HK-2 (cell line): ENCODE data around the gene SLC35A3.

Experiments used
- DNase-seq: peaks from one replicate; pipeline ENCODE4 v3.0.0-alpha.2; 2018; ENCODE audit not compliant: unreplicated experiment

Gene SLC35A3

GRCh38 chr1:100076319-100076718 is 106.5 kb downstream of the SLC35A3 start:
- DNase-seq, result no peak

DNA sequence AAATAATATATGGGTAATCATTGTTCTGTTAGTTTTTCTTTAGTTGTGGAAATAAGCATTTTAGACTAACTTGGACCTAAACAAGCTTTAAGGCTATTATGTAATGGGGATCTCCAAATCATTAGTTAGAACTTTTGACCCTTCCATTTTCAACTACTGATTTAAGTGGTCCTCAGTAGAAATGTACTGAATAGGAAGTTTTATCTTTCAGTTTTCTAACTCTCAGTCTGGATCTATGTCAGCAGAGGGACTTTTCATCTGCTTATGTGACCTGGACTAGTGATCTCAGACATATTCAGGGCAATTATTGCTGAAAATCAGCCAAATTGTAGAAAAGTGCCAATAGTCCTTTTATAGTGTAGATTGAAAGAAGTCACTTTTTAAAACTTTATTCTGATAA is 106.9 kb downstream of the SLC35A3 start:
- no peak for DNase-seq

DNA sequence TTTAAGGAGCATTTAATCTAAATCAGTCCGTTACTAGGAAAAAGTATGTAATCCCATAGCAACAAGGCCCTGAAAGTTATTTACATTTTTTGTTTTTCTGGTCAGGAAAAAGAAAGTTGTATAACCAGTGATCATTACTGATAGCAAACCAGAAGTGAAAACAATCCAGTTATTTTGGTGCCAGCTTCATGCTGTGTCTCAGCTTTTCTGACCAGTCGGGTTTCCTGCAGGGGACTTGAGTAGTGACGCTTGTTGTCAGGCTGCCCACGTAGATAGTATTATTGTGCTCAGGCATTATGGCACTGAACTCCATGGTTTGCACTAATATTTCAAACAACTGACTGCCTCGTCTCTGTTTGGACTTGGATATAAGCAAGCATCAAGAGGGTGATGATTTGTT is 107.7 kb downstream of the SLC35A3 start:
- DNase-seq, result no peak

DNA sequence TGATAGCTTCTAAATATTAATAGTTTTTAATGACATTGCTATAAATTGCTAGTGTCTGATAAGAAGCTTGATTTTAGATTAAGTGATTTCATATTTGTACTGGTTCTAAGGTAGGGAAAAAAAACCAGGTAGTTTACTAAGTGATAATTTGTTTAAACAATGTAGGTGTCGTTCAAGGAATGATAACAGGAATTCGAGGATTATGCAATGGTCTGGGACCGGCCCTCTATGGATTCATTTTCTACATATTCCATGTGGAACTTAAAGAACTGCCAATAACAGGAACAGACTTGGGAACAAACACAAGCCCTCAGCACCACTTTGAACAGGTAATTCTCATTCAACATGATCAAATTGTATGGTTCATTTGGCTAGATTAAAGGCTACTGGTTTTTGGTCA is 110.5 kb downstream of the SLC35A3 start:
- DNase-seq, result no peak
